ENCODE measurements around the gene RPS26.

GRCh38 chr12:56020423-56021184 is 21.1 kb upstream of the RPS26 start, which contains the start of gene IKZF4:
- TF ChIP-seq POLR2AphosphoS5 (IDR thresholded peaks at IDR 0.05) (no peak), CTCF (IDR thresholded peaks at IDR 0.05) (no peak)

Data from upper lobe of left lung (tissue), 4 donors.